HG02870 (cell line): ENCODE results near the gene GLS2.
"Not testable (repeated sequence)": the region's sequence is repeated elsewhere in the genome, so short reads cannot be mapped to it uniquely, and the experiment has no call there.

Source experiments
- ATAC-seq: cut with Tn5 transposase; IDR thresholded peaks from one replicate; pipeline ENCODE4 v1.9.1; 2021; ENCODE audit warnings: mild to moderate bottlenecking, moderate library complexity; ENCODE audit not compliant: unreplicated experiment

The GLS2 gene

DNA sequence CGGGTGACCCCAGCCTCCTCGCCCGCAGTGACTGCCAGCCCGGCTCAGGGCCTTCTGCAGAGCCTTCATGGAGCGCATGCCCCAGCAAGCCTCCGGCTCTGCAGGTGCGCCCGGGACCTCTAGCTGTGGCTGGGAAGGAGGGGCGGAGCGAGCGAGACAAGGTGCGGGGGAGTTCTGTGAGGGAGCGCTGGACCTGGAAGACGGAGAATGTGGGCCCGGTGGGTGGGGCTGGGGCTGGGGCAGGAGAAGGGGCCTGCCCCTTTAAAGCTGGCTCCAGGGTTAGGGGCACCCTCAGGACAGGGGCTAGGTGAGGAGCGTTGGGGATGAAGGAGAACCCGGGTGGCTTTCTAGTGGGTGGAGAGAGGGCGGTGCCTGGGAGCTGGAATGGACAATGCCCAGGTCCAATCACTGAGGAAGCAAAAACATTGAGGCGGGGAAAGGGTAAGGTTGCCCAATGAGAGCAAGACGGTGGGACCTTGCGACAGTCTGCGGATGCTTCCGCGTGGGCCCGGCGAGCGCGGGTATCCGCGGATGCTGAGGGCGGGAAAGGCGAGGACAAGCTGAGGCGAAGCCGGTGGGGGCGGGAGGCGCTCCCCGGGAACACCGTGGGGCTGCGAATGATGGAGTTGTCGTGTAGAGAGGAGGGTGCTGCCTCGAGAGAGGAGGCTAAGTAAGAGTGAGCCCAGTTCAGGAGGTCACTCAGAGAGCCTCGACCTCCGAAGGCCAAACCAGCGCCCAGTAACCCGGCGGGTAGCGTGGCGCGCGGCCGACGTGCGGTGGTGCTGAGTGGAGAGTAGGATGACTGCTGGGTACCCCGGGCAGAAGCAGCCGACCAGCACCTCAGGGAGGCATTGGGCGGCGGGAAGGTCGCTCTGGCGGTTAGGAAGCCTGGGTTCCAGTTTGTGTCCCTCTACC, at the start of gene GLS2:
TSS of gene GLS2 (minus strand) at position 121 of the 915 bp plus-strand sequence. CDS start at position 78, 43 bp downstream.
- peak; percentile 96 for ATAC-seq

GRCh38 chr12:56537546-56537945, 49.6 kb upstream of the GLS2 start:
- ATAC-seq: no peak

DNA sequence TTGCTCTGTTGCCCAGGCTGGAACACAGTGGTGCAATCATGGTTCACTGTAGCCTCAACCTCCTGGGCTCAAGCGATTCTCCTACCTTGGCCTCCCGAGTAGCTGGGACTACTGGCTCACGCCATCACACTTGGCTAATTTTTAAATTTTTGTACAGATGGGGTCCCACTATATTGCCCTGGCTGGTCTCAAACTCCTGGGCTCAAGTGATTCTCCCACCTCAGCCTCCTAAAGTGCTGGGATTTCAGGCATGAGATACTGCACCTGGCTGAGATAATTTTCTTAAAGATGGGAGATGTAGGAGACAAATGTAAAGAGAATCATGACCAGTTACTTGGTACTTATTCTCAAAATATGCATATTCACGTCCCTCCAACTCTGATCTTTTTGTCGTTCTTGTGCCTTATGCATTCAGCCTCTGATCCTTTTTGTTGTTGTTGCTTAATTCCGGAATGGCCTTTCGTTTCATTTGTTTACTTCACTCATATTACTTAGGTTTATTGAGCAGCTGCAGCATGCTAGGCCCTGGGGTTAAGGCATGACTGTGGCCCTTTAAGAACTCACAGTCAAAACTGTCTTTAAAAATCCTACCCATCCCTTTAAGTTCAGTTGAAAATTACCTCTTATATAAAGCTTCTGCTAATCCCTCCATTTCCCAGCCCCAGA, 42.6 kb upstream of the GLS2 start:
- no peak for ATAC-seq

DNA sequence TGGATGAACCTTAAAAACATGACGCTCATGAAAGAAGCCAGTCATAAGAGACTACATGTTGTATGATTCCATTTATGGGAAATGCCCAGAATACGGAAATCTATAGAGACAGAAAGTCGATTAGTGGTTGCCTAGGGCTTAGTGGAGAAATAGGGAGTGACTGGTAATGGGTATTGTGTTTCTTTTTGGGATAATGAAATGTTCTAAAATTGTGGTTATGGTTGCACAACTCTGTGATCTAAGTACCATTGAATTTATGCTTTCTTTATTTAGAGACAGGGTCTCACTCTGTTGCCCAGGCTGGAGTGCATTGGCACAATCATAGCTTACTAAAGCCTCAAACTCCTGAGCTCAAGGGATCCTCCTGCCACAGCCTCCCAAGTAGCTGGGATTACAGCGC, 41.7 kb upstream of the GLS2 start:
- no peak for ATAC-seq

DNA sequence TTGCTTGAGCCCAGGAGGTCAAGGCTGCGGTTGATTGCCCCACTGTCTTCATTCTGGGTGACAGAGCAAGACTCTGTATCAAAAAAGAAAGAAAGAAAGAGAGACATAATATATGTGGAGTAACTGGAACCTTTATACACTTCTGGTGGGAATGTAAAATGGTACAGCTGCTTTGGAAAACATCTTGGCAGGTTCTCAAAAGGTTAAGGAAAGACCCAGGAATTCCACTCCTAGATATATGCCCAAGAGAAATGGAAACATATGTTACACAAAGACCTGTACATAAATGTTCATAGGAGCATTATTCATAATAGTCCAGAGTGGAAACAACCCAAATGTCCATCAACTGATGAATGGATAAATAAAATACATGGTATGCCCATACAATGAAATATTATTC, 40.9 kb upstream of the GLS2 start:
- no peak for ATAC-seq

GRCh38 chr12:56522411-56523193, 34.6 kb upstream of the GLS2 start:
- no peak for ATAC-seq

DNA sequence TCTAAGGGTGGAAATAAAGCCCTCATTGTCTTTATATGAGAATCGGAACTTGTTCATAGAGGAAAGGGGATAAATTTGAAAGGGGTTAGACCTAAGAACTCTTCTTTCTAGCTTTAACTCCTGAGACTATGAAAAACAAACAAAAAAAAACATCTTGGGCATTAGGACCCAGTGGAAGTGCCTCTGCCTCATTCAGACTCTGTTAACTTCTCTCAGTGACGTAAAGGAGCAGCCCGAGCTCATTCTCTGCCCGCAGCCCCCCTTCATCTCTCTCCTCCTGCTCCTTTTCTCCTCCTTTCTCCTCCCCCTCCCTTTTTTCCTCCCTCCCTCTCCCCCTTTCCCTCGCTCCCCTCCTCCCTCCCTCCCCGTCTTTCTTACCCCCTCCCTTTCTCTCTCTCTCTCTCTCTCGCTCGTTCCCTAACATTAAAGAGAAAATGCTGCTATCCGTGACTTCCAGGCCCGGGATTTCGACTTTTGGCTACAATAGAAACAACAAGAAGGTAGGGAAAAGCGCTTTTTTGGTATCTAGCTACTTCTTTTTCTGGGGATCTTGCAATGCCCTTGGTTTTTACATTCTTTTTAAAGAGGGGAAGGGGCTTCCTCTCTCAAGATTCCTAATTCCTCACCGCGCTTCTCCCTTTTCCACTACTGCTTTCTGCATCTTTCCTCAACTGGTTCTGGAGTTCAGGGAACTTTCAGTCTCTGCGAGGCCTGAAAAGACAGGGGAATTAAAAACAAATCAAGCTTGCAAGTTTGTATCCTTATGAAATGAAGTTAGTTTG, 33.8 kb upstream of the GLS2 start, which contains the start of gene RBMS2:
TSS of gene RBMS2 (plus strand) at position 231 of the 782 bp plus-strand sequence. CDS start at position 435, 204 bp downstream.
- no peak for ATAC-seq

GRCh38 chr12:56521209-56521589, 33.2 kb upstream of the GLS2 start:
- ATAC-seq: no peak

- ATAC-seq: no peak
Measured at GRCh38 chr12:56520506-56520905, 32.5 kb upstream of the GLS2 start.

DNA sequence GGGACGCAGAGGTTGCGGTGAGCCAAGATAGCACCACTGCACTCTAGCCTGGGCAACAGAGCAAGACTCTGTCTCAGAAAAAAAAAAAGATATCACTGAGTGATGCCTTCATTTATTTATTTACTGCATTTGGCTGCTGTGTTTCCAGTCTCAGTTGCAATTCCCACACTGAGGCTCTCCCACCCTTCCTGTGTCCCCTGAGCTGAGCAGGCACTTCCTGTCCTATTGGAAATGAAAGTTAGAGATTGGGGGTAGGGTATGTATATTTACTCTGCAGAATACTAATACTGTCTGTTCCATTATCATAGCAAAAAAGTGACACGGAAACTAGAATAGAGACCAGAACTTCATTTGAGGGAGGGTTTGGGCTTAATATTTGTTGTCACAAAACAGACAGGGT, 32.1 kb upstream of the GLS2 start:
- ATAC-seq: no peak

DNA sequence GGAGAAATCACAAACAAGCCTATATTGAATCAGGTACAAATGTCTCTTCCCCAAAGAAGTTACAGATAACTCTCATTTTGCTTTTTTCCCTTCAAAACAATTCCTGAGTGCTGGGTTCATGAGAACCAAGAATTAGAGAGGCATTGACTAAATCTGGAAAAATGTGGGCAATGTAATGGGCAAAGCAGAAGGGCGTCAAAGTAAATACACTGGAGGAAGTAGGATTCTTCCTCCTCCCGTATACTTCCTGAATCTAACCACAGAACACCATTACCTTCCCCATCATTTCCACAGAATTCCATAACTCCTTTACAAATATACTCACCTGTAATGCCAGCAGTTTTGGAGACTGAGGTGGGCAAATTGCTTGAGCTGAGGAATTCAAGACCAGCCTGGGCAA, 30.6 kb upstream of the GLS2 start:
- ATAC-seq: no peak

DNA sequence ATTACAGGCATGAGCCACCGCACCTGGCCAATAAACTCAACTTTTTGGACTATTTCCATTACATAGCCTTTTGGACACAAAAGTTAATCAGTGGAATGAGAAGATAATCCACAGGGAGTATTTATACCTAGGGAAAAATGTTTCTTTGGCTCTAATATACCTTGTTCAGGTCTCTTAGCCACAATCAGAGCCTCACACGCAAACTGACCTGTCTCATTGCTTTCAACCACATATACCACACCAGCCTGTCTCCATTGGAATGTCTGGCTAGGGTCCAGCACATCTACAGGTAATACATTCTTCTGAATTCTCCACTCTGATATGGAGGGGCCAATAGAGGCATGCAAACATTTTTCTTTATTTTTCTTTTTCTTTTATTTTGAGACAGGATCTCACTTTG, 29.9 kb upstream of the GLS2 start:
- ATAC-seq: no peak

- ATAC-seq: not testable (repeated sequence)
Measured at GRCh38 chr12:56514014-56514318, 26.0 kb upstream of the GLS2 start.

DNA sequence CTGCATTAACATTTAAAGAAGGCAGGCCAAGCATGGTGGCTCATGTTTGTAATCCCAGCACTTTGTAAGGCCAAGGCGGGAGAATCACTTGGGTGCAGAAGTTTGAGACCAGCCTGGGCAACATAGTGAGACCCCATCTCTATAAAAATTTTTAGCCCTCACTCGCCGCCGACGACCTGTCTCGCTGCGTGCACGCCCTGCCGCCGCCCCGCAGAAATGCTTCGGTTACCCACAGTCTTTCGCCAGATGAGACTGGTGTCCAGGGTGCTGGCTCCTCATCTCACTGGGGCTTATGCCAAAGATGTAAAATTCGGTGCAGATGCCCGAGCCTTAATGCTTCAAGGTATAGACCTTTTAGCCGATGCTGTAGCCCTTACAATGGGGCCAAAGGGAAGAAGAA, 22.8 kb upstream of the GLS2 start:
- ATAC-seq: no peak

DNA sequence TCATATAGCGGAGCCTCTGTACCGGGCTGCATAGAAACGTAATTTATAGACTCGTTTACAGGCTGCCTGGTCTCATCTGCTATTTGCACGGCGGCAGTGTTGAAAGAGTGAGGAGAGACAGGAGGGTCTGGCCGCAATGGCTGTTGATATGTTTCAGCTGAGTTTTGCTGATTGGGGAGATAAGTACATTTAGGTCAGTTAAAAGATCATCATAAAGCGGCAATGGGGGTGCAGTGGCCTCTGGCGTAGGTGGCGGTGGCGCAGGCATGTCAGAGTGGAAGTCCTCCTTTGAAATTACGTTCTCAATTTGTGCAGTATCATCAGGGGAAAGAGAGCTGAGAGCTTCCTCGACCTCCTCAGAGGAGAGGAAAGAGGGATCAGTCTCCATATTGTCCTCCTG, 11.9 kb upstream of the GLS2 start:
- not testable (repeated sequence) for ATAC-seq

GRCh38 chr12:56499452-56499851, 11.5 kb upstream of the GLS2 start:
- ATAC-seq: not testable (repeated sequence)

DNA sequence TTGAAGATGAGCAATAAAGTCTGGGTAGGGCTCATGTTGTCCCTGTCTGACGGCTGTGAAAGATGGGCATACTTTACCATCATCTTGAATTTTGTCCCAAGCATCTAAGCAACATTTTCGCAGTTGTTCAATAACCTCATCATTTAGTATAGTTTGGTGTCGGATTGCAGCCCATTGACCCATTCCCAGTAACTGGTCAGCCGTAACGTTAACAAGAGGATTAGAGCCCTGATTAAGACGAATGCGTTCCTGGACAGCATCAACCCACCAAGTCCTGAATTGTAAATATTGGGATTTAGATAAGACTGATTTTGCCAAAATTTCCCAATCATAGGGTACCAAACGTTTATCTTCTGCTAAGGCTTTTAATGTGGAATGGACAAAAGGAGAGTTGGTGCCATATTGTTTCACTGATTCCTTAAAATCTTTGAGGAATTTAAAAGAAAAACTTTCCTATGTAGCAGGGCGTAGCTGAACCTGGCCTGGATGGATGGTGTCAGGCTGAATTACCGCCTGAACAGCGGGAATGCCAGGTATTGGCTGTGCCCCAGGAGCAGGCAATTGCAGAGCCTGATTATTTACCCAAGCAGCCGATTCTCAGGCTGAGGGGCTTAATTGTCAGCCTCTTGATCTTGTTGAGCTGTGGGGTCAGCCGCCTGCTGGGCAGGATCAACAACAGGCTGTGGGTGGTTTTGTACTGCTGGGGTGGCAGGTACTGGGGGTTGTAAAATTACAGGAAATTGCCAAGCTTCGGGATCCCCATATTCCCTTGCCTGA, 10.4 kb upstream of the GLS2 start:
- ATAC-seq: not testable (repeated sequence)

DNA sequence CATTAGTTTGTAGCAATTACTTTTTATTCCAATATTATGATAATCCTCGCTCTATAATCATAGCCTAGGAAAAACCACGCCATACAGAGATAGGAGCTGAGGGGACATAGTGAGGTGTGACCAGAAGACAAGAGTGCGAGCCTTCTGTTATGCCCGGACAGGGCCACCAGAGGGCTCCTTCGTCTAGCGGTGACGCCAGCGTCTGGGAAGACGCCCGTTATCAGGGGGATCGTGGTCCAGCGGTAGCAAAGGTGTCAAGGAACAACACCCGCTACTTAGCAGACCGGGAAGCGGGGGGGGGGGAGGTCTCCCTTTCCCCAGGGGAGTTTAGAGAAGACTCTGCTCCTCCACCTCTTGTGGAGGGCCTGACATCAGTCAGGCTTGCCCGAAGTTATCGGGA, 8.7 kb upstream of the GLS2 start:
- not testable (repeated sequence) for ATAC-seq

DNA sequence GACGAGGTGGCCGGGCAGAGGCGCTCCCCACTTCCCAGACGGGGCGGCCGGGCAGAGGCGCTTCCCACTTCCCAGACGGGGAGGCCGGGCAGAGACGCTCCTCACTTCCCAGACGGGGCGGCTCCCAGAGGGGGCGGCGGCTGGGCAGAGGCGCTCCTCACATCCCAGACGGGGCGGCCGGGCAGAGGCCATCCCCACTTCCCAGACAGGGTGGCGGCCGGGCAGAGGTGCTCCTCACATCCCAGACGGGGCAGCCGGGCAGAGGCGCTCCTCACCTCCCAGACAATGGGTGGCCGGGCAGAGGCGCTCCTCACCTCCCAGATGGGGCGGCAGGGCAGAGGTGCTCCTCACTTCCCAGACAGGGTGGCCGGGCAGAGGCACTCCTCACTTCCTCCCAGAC, 6.5 kb upstream of the GLS2 start:
- ATAC-seq: not testable (repeated sequence)

GRCh38 chr12:56494106-56494415, 6.1 kb upstream of the GLS2 start:
- not testable (repeated sequence) for ATAC-seq
